Measurements from ENCODE around the gene TOX3.

Gene TOX3

GRCh38 chr16:52563767-52564611 is 17.0 kb upstream of the TOX3 start:
- DNase-seq, result no peak

- DNase-seq, result no peak
Measured at GRCh38 chr16:52562770-52563169, 15.8 kb upstream of the TOX3 start.

- no peak for DNase-seq
Measured at GRCh38 chr16:52561910-52562741, 15.2 kb upstream of the TOX3 start.

GRCh38 chr16:52558448-52558847 is 11.5 kb upstream of the TOX3 start:
- no peak for DNase-seq

GRCh38 chr16:52557236-52557635 is 10.3 kb upstream of the TOX3 start:
- no peak for DNase-seq

- DNase-seq, result no peak
Measured at GRCh38 chr16:52556083-52556482, 9.1 kb upstream of the TOX3 start.

- no peak for DNase-seq
Measured at GRCh38 chr16:52555572-52555971, 8.6 kb upstream of the TOX3 start.

GRCh38 chr16:52554334-52554733 is 7.4 kb upstream of the TOX3 start:
- no peak for DNase-seq

- DNase-seq, result no peak
Measured at GRCh38 chr16:52553322-52553721, 6.4 kb upstream of the TOX3 start.

- no peak for DNase-seq
Measured at GRCh38 chr16:52552643-52553042, 5.7 kb upstream of the TOX3 start.

- peak; percentile 5 for DNase-seq
Measured at GRCh38 chr16:52549011-52549692, 2.2 kb upstream of the TOX3 start.

GRCh38 chr16:52548261-52549010 is 1.5 kb upstream of the TOX3 start:
- DNase-seq, result peak; percentile 3

GRCh38 chr16:52547834-52548215 is 882 bp upstream of the TOX3 start:
- DNase-seq, result no peak

GRCh38 chr16:52546291-52547003 is 496 bp downstream of the TOX3 start:
- no peak for DNase-seq

GRCh38 chr16:52545898-52546266 is 1.1 kb downstream of the TOX3 start:
- DNase-seq, result no peak

- no peak for DNase-seq
Measured at GRCh38 chr16:52545222-52545897, 1.6 kb downstream of the TOX3 start.

- DNase-seq, result no peak
Measured at GRCh38 chr16:52544703-52545102, 2.2 kb downstream of the TOX3 start.

GRCh38 chr16:52543654-52544053 is 3.3 kb downstream of the TOX3 start:
- DNase-seq, result no peak

- no peak for DNase-seq
Measured at GRCh38 chr16:52540910-52541309, 6.0 kb downstream of the TOX3 start.

GRCh38 chr16:52539191-52539590 is 7.8 kb downstream of the TOX3 start:
- DNase-seq, result no peak

GRCh38 chr16:52538511-52538910 is 8.4 kb downstream of the TOX3 start:
- no peak for DNase-seq

- DNase-seq, result no peak
Measured at GRCh38 chr16:52537516-52537915, 9.4 kb downstream of the TOX3 start.
